Left colon (tissue), 2 donors: ENCODE measurements around the gene TRIL. TPM values are rescaled to one million over a fixed set of nuclear protein-coding genes. Genes with fewer than 3 reads are reported as not detected.

Experiments
- ATAC-seq: fragments of 200-7000 bp; cut with Tn5 transposase; one replicate; pipeline ENCODE4 v1.9.1; 2020; ENCODE audit warnings: mild to moderate bottlenecking, moderate library complexity
- DNase-seq, 2 donors: peaks; one replicate each; pipeline ENCODE4 v3.0.0-alpha.2; 2020
- intact Hi-C, 2 donors: fragments of 100-400 bp; cut with DNase I in 1 of 2; cut with micrococcal nuclease in 1 of 2; formaldehyde crosslinking; loops; one replicate each; pipeline versions ENCODE4 v1.11.2 to v1.14.0; 2022; cut with DNase I, micrococcal nuclease
- total RNA-seq, 2 donors: library from RNA; stranded (reverse); fragmentation: NEBNext Ultra II Directional; extraction: Animal tissue kit (Norgen Biotek cat#: 25700); gene quantifications; one replicate each; pipeline ENCODE4 v1.2.1, GENCODE V29; 2021
- donor health status: DM: no; HTN: no; CAD: no.
- donor health status: DM: yes; HTN: yes; CAD: no.

TRIL gene
- total RNA-seq, 2 donors from 2014 or later: 0.52 to 2.0 TPM

- DNase-seq: no peak
- ATAC-seq: no peak
- intact Hi-C loops: no loop called here
These were observed 38.6 kb downstream of the TRIL start for GRCh38 chr7:28919510-28919909.

GRCh38 chr7:28908775-28909174 is 49.4 kb downstream of the TRIL start:
- ATAC-seq (no peak), DNase-seq (no peak)
- intact Hi-C loops: no loop called here

GRCh38 chr7:28905464-28905863 is 52.7 kb downstream of the TRIL start:
- ATAC-seq (no peak), DNase-seq (no peak)
- intact Hi-C loops: no loop called here

- no peak for DNase-seq
- ATAC-seq: no peak
- intact Hi-C loops: no loop called here
These were observed 53.5 kb downstream of the TRIL start for GRCh38 chr7:28904578-28905048.

- ATAC-seq (no peak), DNase-seq (no peak)
- intact Hi-C loops: no loop called here
These were observed 54.2 kb downstream of the TRIL start for GRCh38 chr7:28903730-28904577.

Other genes starting within 250 kb of the TRIL start
- gene CPVL, start 188.2 kb upstream of the TRIL start, total RNA-seq: 10 to 100 TPM in 1 of 2 donors, 1 to 10 TPM in 1; 4.7 to 18.4 TPM
- 10 to 100 TPM; 30.0 to 32.9 TPM for gene CHN2, start 236.4 kb upstream of the TRIL start, total RNA-seq